HG02973 (cell line): ENCODE results near the gene ZNF81.
A peak's percentile ranks its signal among the peaks of the same experiment; 100 is the strongest.
"Not testable (repeated sequence)": the region's sequence is repeated elsewhere in the genome, so short reads cannot be mapped to it uniquely, and the experiment has no call there.

ENCODE experiments used
- ATAC-seq: cut with Tn5 transposase; IDR thresholded peaks from one replicate; pipeline ENCODE4 v1.9.1; 2021; ENCODE audit warnings: moderate library complexity; ENCODE audit not compliant: unreplicated experiment

Gene ZNF81

GRCh38 chrX:47836164-47837072 lies at the start of gene ZNF81:
TSS of gene ZNF81 (plus strand) at chrX:47836902. CDS start at chrX:47846268, 9,366 bp downstream.
- ATAC-seq: peak; percentile 85

GRCh38 chrX:47796433-47796906 lies 40.2 kb upstream of the ZNF81 start:
- ATAC-seq: no peak

- no peak for ATAC-seq
Observed at GRCh38 chrX:47797084-47797483, 39.6 kb upstream of the ZNF81 start.

- no peak for ATAC-seq
Observed at GRCh38 chrX:47798861-47799260, 37.8 kb upstream of the ZNF81 start.

- ATAC-seq: no peak
Observed at GRCh38 chrX:47802589-47802988, 34.1 kb upstream of the ZNF81 start.

GRCh38 chrX:47803103-47803502 lies 33.6 kb upstream of the ZNF81 start:
- ATAC-seq: not testable (repeated sequence)

GRCh38 chrX:47804315-47804714 lies 32.4 kb upstream of the ZNF81 start:
- no peak for ATAC-seq

GRCh38 chrX:47805844-47806243 lies 30.9 kb upstream of the ZNF81 start:
- ATAC-seq: not testable (repeated sequence)

GRCh38 chrX:47806415-47807271 lies 30.1 kb upstream of the ZNF81 start:
- ATAC-seq: not testable (repeated sequence)

GRCh38 chrX:47807272-47807538 lies 29.5 kb upstream of the ZNF81 start:
- not testable (repeated sequence) for ATAC-seq

GRCh38 chrX:47807548-47807947 lies 29.2 kb upstream of the ZNF81 start:
- ATAC-seq: no peak

GRCh38 chrX:47808904-47809788 lies 27.6 kb upstream of the ZNF81 start:
- no peak for ATAC-seq

- ATAC-seq: no peak
Observed at GRCh38 chrX:47814851-47815250, 21.9 kb upstream of the ZNF81 start.

GRCh38 chrX:47815901-47816845 lies 20.5 kb upstream of the ZNF81 start:
- no peak for ATAC-seq

GRCh38 chrX:47817421-47817820 lies 19.3 kb upstream of the ZNF81 start:
- ATAC-seq: no peak

- no peak for ATAC-seq
Observed at GRCh38 chrX:47817897-47818296, 18.8 kb upstream of the ZNF81 start.

GRCh38 chrX:47828984-47829383 lies 7.7 kb upstream of the ZNF81 start:
- no peak for ATAC-seq

- ATAC-seq: no peak
Observed at GRCh38 chrX:47831788-47832187, 4.9 kb upstream of the ZNF81 start.

- ATAC-seq: no peak
Observed at GRCh38 chrX:47838361-47838760, 1.7 kb downstream of the ZNF81 start.

- ATAC-seq: no peak
Observed at GRCh38 chrX:47840111-47840510, 3.4 kb downstream of the ZNF81 start.
